RWPE2 (cell line): ENCODE data around the gene NADK.

Source experiments
- ATAC-seq: fragments of 200-7000 bp; cut with Tn5 transposase; 3 replicates; pipeline ENCODE4 v1.9.1; 2021; ENCODE audit warnings: low read depth
- DNase-seq: peaks from one replicate; pipeline ENCODE4 v3.0.0-alpha.2; 2020; ENCODE audit warnings: low spot score
- H3K27ac ChIP-seq: fragments of 450-650 bp; 2 replicates; pipeline ENCODE4 v1.5.1; 2017; ENCODE audit warnings: mild to moderate bottlenecking; ENCODE audit not compliant: poor library complexity, severe bottlenecking
- H3K27me3 ChIP-seq: fragments of 250-450 bp; sonication (Bioruptor Pico); 2 replicates; pipeline ENCODE4 v1.5.1; 2021; ENCODE audit warnings: mild to moderate bottlenecking, moderate library complexity; ENCODE audit not compliant: insufficient read depth, poor library complexity, severe bottlenecking
- H3K36me3 ChIP-seq: fragments of 250-450 bp; sonication (Bioruptor Pico); 2 replicates; pipeline ENCODE4 v1.5.1; 2020; ENCODE audit warnings: low read depth, mild to moderate bottlenecking, moderate library complexity
- H3K4me1 ChIP-seq: fragments of 250-450 bp; sonication (Bioruptor Pico); 2 replicates; pipeline ENCODE4 v1.5.1; 2021; ENCODE audit warnings: mild to moderate bottlenecking, moderate library complexity; ENCODE audit not compliant: insufficient read depth, poor library complexity, severe bottlenecking
- H3K4me3 ChIP-seq: fragments of 250-450 bp; sonication (Bioruptor Pico); 2 replicates; pipeline ENCODE4 v1.5.1; 2021; ENCODE audit warnings: mild to moderate bottlenecking, moderate library complexity; ENCODE audit not compliant: severe bottlenecking
- H3K9me3 ChIP-seq: fragments of 250-450 bp; sonication (Bioruptor Pico); 2 replicates; pipeline ENCODE4 v1.5.1; 2021; ENCODE audit warnings: mild to moderate bottlenecking, moderate library complexity; ENCODE audit not compliant: severe bottlenecking
- TF ChIP-seq, protein P1 (sequence below): fragments of 450-650 bp; IDR thresholded peaks from one replicate; pipeline ENCODE4 v1.5.1; 2017; ENCODE audit warnings: mild to moderate bottlenecking, moderate library complexity; ENCODE audit not compliant: poor library complexity, severe bottlenecking

The NADK gene

DNA sequence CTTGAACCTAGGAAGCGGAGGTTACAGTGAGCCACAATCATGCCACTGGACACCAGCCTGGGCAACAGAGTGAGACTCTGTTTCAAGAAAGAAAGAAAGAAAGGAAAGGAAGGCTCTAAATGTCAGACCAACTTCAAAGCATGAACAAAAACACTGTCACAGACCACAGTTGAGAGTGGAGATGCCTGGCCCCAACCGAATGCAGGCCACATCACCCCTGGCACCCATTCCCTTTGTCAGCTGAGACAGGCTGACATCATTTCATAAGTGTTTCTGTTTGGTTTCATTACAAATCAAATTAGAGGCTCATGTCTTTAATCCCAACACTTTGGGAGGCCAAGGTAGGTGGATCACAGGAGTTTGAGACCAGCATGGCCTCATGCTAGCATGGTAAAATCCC lies 28.6 kb upstream of the NADK start:
- no peaks in the 10 kb centered on the region for H3K4me1 ChIP-seq
- no peak overlapping the region for H3K27ac ChIP-seq

DNA sequence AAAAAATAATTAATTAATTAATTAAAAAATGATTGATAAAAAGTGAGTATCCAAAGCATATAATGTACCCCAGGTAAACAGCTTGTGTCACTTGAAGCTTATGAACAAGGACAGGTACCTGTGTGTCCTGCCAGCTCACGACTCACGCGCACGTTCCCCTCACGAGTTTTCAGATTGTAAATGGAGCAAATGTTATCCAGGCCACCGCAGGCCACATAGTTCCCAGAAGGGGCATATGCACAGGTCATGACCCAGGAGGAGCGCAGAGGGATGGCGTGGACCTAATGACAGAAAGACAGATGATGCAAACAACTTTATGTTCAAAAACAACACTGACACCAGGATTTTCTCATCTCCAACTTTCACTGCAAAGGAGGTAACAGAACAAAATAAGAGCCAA lies 26.0 kb upstream of the NADK start:
- DNase-seq (no peak), ATAC-seq (no peak)
- no peaks in the 10 kb centered on the region for H3K27me3 ChIP-seq
- H3K4me3 ChIP-seq: no peak overlapping the region
- peaks cover 93% of the 10 kb centered on the region for H3K36me3 ChIP-seq
- H3K9me3 ChIP-seq: no peaks in the 10 kb centered on the region
- TF ChIP-seq, protein P1, sequence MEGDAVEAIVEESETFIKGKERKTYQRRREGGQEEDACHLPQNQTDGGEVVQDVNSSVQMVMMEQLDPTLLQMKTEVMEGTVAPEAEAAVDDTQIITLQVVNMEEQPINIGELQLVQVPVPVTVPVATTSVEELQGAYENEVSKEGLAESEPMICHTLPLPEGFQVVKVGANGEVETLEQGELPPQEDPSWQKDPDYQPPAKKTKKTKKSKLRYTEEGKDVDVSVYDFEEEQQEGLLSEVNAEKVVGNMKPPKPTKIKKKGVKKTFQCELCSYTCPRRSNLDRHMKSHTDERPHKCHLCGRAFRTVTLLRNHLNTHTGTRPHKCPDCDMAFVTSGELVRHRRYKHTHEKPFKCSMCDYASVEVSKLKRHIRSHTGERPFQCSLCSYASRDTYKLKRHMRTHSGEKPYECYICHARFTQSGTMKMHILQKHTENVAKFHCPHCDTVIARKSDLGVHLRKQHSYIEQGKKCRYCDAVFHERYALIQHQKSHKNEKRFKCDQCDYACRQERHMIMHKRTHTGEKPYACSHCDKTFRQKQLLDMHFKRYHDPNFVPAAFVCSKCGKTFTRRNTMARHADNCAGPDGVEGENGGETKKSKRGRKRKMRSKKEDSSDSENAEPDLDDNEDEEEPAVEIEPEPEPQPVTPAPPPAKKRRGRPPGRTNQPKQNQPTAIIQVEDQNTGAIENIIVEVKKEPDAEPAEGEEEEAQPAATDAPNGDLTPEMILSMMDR: no peak
- H3K27ac ChIP-seq: no peak overlapping the region
- no peaks in the 10 kb centered on the region for H3K4me1 ChIP-seq

More for the DNA sequence above, 28.6 kb upstream of the NADK start:
- Histone ChIP-seq H3K4me3 (no peak overlapping the region), H3K9me3 (no peaks in the 10 kb centered on the region), H3K36me3 (peaks cover 91% of the 10 kb centered on the region), H3K27me3 (no peaks in the 10 kb centered on the region)
- no peak for DNase-seq
- no peak for ATAC-seq
- TF ChIP-seq, protein P1: no peak

DNA sequence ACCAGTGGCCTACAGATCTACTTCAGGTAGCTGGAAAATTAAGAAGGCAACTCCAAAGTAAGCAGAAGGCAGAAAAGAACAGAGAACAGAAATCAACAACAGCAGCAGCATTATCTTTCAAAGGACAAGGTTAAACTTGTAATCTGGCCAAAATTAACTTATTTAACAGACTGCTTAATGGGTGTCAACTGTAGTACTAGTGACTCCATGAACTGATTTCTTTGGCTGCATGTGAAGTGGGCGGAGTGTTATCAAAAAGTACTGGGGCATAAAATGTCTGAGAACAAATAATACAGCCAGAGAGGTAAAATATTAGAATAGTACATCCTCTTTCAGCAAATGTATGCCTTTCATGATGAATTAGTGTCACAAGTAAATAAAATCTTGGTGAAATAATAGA lies 24.6 kb upstream of the NADK start:
- TF ChIP-seq, protein P1: no peak
- no peaks in the 10 kb centered on the region for H3K9me3 ChIP-seq
- H3K27me3 ChIP-seq: no peaks in the 10 kb centered on the region
- no peak for ATAC-seq
- no peak overlapping the region for H3K27ac ChIP-seq
- peaks cover 95% of the 10 kb centered on the region for H3K36me3 ChIP-seq
- no peaks in the 10 kb centered on the region for H3K4me1 ChIP-seq
- H3K4me3 ChIP-seq: no peak overlapping the region
- no peak for DNase-seq

DNA sequence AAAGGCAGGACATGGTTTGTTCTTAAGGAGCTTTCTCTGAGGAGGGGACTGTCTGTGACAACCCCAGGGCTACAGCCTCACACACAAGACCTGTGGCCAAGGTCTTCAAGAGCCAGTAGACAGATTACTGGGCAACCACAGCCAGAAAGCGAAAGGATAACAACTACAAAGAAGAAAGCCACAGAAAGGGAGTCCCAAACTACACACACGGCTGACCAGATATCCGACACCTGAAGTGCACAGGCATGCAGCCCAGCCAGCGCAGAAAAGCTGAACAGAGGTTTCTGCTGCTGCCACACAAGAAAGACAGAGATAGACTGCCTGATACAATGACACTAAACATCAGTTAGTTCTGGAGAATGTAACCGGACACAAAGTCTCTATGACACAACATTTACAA lies 21.4 kb upstream of the NADK start:
- no peak overlapping the region for H3K4me3 ChIP-seq
- no peak for ATAC-seq
- no peak overlapping the region for H3K27ac ChIP-seq
- H3K4me1 ChIP-seq: no peaks in the 10 kb centered on the region
- H3K27me3 ChIP-seq: no peaks in the 10 kb centered on the region
- peaks cover 100% of the 10 kb centered on the region for H3K36me3 ChIP-seq
- DNase-seq: no peak
- H3K9me3 ChIP-seq: no peaks in the 10 kb centered on the region
- TF ChIP-seq, protein P1: no peak

DNA sequence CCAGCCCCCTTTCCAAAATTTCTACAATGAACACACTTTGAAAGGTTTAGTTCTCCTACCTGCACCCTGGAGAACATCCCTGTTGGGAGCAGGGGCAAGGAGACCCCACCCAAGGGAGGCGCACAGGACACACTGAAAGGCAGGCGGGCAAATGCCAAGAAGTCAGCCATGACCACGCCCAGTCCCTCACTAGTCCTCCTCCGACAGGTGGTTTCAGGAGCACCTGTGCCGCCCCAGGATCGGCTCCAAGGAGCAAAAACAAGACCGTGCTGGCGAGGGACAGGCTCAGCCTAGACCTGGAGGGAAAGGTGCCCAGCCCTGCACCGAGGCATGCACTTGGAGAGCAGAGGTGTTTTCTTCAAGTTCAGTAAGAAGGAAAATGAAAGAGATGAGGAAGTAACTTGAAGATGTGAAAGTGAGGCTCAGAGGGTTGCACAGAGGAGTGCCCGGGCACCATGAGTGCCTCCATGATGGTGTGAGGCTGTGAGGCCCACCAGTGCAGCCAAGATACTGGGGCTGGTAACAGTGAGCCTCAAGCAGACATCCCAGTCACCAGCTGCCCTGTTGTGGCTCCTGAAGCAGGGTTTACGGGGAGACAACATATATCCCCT lies 19.6 kb upstream of the NADK start:
- no peak for ATAC-seq
- H3K36me3 ChIP-seq: peaks cover 100% of the 10 kb centered on the region
- no peak overlapping the region for H3K27ac ChIP-seq
- H3K9me3 ChIP-seq: no peaks in the 10 kb centered on the region
- H3K27me3 ChIP-seq: no peaks in the 10 kb centered on the region
- no peak overlapping the region for H3K4me3 ChIP-seq
- DNase-seq: no peak
- TF ChIP-seq, protein P1: no peak
- no peaks in the 10 kb centered on the region for H3K4me1 ChIP-seq
